ENCODE data around the gene KIAA0232. TPM values are rescaled to one million over a fixed set of nuclear protein-coding genes. Genes with fewer than 3 reads are reported as not detected.
A peak's percentile ranks its signal among the peaks of the same experiment; 100 is the strongest.
"Not testable (repeated sequence)": the region's sequence is repeated elsewhere in the genome, so short reads cannot be mapped to it uniquely, and the experiment has no call there.

The KIAA0232 gene
- total and polyA plus RNA-seq, 9 donors: 8.7 to 41.4 (median 38.5) TPM

DNA sequence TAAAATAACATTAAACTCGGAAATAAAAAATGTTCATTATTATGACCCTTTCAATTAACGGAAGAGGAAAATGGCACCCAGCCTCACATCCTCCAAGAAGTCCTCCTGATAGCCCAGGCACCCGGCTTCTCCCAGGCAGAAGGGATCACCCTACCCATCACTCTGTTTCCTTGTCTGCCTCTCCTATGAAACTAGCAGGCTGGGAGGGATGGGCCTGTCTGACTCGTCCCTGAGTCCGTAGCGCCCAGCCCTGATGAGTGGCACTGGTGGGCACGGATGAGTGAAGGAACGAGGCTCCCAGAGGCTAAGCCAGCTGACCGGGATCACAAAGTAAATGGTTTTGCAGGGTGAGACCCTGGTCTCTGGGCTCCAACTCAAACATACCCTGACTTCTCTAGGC lies 28.6 kb upstream of the KIAA0232 start:
- no peaks in the 10 kb centered on the region for H3K9me3 ChIP-seq
- H3K36me3 ChIP-seq: no peaks in the 10 kb centered on the region
- TF ChIP-seq POLR2A (IDR thresholded peaks at IDR 0.05) (no peak), CTCF (IDR thresholded peaks at IDR 0.05) (no peak), EP300 (IDR thresholded peaks at IDR 0.05) (no peak)
- no peak overlapping the region for H3K27ac ChIP-seq
- intact Hi-C loops (cut with DNase I): no loop called here
- H3K27me3 ChIP-seq: no peaks in the 10 kb centered on the region
- DNase-seq: no peak
- no peak overlapping the region for H3K4me3 ChIP-seq
- peaks cover 2% of the 10 kb centered on the region for H3K4me1 ChIP-seq (ENCODE audit: insufficient read depth)
- WGBS, 3 donors: 82 to 88% (median 86%) methylated on average over 9 of the region's 9 CpGs

- intact Hi-C loops (cut with DNase I): no loop called here
- H3K27ac ChIP-seq: no peak overlapping the region
- TF ChIP-seq EP300 (IDR thresholded peaks at IDR 0.05) (no peak), POLR2A (IDR thresholded peaks at IDR 0.05) (no peak), CTCF (IDR thresholded peaks at IDR 0.05) (no peak)
- peaks cover 2% of the 10 kb centered on the region for H3K4me1 ChIP-seq (ENCODE audit: insufficient read depth)
- H3K9me3 ChIP-seq: no peaks in the 10 kb centered on the region
- 89 to 97% (median 90%) methylated on average over 3 of the region's 3 CpGs for WGBS, 3 donors
- no peak overlapping the region for H3K4me3 ChIP-seq
- H3K27me3 ChIP-seq: no peaks in the 10 kb centered on the region
- no peak for DNase-seq
- no peaks in the 10 kb centered on the region for H3K36me3 ChIP-seq
Observed at GRCh38 chr4:6754481-6755087, 27.9 kb upstream of the KIAA0232 start.

- TF ChIP-seq EP300 (IDR thresholded peaks at IDR 0.05) (no peak), CTCF (IDR thresholded peaks at IDR 0.05) (no peak), POLR2A (IDR thresholded peaks at IDR 0.05) (no peak)
Observed at GRCh38 chr4:6755088-6755753, 27.3 kb upstream of the KIAA0232 start.

GRCh38 chr4:6756345-6756744 lies 26.2 kb upstream of the KIAA0232 start:
- intact Hi-C loops (cut with DNase I): not testable (repeated sequence)
- 60 to 77% (median 73%) methylated on average over 2 to 4 of the region's 6 CpGs for WGBS, 3 donors

More at GRCh38 chr4:6755088-6755753, 27.3 kb upstream of the KIAA0232 start:
- Histone ChIP-seq H3K4me3 (no peak overlapping the region), H3K9me3 (no peaks in the 10 kb centered on the region), H3K27me3 (no peaks in the 10 kb centered on the region), H3K36me3 (no peaks in the 10 kb centered on the region), H3K27ac (no peak overlapping the region), H3K4me1 (ENCODE audit: insufficient read depth) (peaks cover 2% of the 10 kb centered on the region)
- intact Hi-C loops (cut with DNase I): no loop called here
- 73 to 79% (median 77%) methylated on average over 5 of the region's 5 CpGs for WGBS, 3 donors
- DNase-seq: peak in 1 of 5 donors; percentile 63

GRCh38 chr4:6758728-6759127 lies 23.8 kb upstream of the KIAA0232 start:
- 58 to 74% (median 66%) methylated on average over 4 of the region's 4 CpGs for WGBS, 3 donors
- intact Hi-C loops (cut with DNase I): no loop called here

More at GRCh38 chr4:6756345-6756744, 26.2 kb upstream of the KIAA0232 start:
- not testable (repeated sequence) for DNase-seq; H3K27ac ChIP-seq; H3K4me1 ChIP-seq (ENCODE audit: insufficient read depth); H3K4me3 ChIP-seq; H3K9me3 ChIP-seq; H3K27me3 ChIP-seq; H3K36me3 ChIP-seq

More at GRCh38 chr4:6758728-6759127, 23.8 kb upstream of the KIAA0232 start:
- Histone ChIP-seq H3K4me3 (no peak overlapping the region), H3K36me3 (no peaks in the 10 kb centered on the region), H3K9me3 (no peaks in the 10 kb centered on the region), H3K4me1 (ENCODE audit: insufficient read depth) (peaks cover 2% of the 10 kb centered on the region), H3K27me3 (no peaks in the 10 kb centered on the region), H3K27ac (no peak overlapping the region)
- TF ChIP-seq POLR2A (IDR thresholded peaks at IDR 0.05): no peak
- TF ChIP-seq CTCF (IDR thresholded peaks at IDR 0.05): no peak
- no peak for TF ChIP-seq EP300 (IDR thresholded peaks at IDR 0.05)
- DNase-seq: no peak
